ENCODE data around the gene TSHR.

Gene TSHR

DNA sequence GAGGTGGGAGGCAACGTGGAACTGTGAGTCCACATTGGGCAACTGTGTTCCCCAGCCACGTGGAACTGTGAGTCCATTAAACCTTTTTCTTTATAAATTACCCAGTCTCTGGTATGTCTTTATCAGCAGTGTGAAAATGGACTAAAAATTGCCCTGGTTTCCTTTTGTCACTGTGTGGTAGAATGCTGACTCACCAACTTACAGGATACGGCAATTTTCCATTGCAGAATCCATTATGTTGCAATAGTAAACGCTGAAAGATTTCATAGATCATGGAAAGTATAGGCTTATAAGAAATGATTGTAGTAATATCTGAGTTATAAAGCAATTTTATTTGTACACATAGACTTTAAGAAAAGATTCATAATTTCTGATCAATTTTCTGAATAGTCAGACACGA is 172.4 kb downstream of the TSHR start:
- in situ Hi-C loops (cut with HindIII; ENCODE audit: low sequenced_read_pairs): no loop called here

DNA sequence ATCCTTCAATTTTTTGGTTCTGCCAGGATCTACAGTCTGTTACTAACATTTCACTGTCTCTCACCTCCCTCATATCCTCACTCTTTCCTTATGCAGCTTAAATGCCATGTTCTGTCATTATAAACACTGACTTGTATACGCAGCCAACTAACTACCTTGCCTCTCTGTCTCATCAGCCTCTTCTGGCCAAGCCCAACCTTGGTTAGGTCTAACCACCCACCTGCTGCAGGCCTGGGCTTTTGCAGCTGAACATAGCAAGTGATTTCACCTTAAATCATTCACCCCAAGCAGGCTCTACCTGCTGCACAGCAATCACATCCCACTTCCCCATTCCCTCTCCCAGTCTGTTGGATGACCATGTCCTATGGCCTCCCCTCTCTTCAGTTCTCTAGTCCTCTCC is 173.8 kb downstream of the TSHR start:
- in situ Hi-C loops (cut with HindIII; ENCODE audit: low sequenced_read_pairs): no loop called here

DNA sequence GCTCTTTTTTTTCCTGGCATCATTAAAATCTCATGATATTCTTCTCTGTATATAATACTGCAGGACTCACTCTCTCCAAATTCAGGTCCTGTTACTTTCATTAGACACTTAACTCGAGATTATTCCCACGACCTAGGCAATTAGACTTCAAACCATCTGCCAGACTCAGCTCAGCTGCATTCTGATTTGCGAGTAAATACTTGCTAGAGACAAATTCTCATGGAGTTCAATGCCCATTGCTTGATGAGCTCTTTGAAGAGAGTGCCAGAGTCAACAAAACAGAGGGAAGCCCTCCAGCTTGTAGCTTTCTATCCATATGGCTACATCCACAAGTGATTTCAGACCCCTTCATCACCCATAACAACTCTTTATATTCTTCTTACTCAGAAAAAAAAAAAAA is 177.0 kb downstream of the TSHR start:
- in situ Hi-C loops (cut with HindIII; ENCODE audit: low sequenced_read_pairs): no loop called here

- in situ Hi-C loops (cut with HindIII; ENCODE audit: low sequenced_read_pairs): no loop called here
Observed at GRCh38 chr14:81133400-81133799, 178.0 kb downstream of the TSHR start.

- in situ Hi-C loops (cut with HindIII; ENCODE audit: low sequenced_read_pairs): no loop called here
Observed at GRCh38 chr14:81137316-81137715, 181.9 kb downstream of the TSHR start.

GRCh38 chr14:81138429-81138828 is 183.0 kb downstream of the TSHR start:
- in situ Hi-C loops (cut with HindIII; ENCODE audit: low sequenced_read_pairs): no loop called here

GRCh38 chr14:81141426-81141825 is 186.0 kb downstream of the TSHR start:
- in situ Hi-C loops (cut with HindIII; ENCODE audit: low sequenced_read_pairs): no loop called here

DNA sequence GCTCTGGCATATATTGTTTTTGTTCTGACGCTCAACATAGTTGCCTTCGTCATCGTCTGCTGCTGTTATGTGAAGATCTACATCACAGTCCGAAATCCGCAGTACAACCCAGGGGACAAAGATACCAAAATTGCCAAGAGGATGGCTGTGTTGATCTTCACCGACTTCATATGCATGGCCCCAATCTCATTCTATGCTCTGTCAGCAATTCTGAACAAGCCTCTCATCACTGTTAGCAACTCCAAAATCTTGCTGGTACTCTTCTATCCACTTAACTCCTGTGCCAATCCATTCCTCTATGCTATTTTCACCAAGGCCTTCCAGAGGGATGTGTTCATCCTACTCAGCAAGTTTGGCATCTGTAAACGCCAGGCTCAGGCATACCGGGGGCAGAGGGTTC is 188.4 kb downstream of the TSHR start:
- in situ Hi-C loops (cut with HindIII; ENCODE audit: low sequenced_read_pairs): no loop called here

GRCh38 chr14:81144824-81145603 is 189.6 kb downstream of the TSHR start:
- in situ Hi-C loops (cut with HindIII; ENCODE audit: low sequenced_read_pairs): no loop called here

DNA sequence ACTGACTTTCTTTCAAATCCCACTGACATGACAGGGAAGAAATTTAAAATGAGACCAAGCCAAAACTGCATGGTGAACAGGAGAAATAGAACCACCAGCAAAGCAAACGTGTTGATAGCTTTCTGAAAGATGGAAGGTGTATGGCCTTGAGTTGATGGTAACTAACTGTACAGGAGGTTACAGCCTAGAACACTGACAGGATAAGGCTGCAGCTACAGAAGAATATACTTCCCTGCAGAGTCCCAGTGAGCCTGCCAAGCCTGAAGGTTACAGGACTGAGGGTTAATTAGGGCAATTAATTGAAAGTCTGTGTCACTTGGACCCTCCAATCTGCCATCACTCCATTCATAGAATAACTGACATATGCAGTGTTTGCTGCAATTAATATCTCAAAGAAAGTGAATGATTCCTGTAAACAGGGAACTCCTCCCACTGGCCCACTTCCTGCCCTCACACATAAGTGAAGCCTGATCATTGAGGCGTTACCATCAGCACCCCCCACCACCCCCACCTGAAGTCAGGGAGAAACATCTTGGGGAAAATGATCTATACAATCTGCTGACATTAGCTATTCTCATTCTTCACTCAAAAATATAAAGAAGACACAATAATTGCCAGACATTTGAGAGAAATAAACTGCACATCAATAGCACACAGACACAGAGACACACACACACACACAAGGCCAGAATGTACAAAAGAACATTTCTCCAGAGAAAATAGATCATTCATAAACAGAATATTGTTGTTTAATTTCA is 191.9 kb downstream of the TSHR start:
- in situ Hi-C loops (cut with HindIII; ENCODE audit: low sequenced_read_pairs): no loop called here

DNA sequence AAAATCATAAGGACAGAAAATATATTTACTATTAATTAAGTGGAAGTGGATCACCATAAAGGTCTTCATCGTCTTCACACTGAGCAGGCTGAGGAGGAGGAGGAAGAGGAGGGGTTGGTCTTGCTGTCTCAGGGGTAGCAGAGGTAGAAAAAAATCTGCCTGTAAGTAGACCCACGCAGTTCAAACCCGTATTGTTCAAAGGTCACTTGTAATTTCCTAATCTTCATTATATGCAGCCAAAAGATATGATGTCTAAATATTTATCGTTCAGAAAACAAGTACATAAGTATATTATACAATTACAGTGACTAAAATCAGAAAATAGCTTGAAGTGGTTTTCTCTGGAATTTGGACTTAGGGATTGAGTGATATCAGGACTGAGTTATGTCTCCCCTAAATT is 193.2 kb downstream of the TSHR start:
- in situ Hi-C loops (cut with HindIII; ENCODE audit: low sequenced_read_pairs): no loop called here

DNA sequence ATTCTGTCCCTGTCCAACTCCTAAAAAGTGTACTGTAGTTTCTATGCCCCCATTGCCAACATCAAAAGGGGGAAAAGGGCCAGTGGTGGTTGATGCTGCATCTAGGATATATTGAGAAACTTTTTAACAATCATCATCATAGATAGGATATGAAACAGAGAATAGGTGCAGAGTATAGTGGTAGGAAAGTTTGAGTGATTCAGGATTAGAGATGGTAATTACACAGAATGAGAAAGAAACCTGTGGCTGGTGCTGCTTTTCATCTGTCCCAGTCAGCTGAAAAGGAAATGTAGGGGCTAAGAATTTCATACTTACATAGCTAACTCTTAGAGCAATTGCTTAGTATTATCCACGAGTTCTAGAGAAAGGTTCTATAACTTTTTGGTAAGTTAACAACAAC is 197.8 kb downstream of the TSHR start:
- in situ Hi-C loops (cut with HindIII; ENCODE audit: low sequenced_read_pairs): no loop called here

- in situ Hi-C loops (cut with HindIII; ENCODE audit: low sequenced_read_pairs): no loop called here
Observed at GRCh38 chr14:81157431-81157830, 202.0 kb downstream of the TSHR start.

- in situ Hi-C loops (cut with HindIII; ENCODE audit: low sequenced_read_pairs): no loop called here
Observed at GRCh38 chr14:81161088-81161487, 205.7 kb downstream of the TSHR start.

DNA sequence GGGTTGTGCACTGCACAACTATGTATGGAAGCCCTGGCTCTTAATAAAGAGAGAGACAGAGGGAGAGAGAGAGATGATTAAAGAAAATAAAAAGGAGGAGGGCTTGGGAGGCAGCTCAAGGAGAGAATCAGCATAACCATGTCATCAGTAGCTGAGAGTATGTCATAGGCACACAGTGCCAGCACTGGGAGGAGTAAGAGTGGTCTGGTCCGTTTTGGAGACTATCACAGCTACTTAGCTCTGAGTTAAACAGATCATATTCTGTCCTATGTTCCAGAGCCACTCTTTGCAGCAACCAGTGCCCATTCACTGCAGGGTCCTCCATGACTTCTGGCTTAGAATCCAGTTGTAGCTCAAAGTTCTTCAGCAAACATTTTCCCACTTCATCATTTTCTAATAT is 206.3 kb downstream of the TSHR start:
- in situ Hi-C loops (cut with HindIII; ENCODE audit: low sequenced_read_pairs): no loop called here

GRCh38 chr14:81162941-81163340 is 207.5 kb downstream of the TSHR start:
- in situ Hi-C loops (cut with HindIII; ENCODE audit: low sequenced_read_pairs): no loop called here

DNA sequence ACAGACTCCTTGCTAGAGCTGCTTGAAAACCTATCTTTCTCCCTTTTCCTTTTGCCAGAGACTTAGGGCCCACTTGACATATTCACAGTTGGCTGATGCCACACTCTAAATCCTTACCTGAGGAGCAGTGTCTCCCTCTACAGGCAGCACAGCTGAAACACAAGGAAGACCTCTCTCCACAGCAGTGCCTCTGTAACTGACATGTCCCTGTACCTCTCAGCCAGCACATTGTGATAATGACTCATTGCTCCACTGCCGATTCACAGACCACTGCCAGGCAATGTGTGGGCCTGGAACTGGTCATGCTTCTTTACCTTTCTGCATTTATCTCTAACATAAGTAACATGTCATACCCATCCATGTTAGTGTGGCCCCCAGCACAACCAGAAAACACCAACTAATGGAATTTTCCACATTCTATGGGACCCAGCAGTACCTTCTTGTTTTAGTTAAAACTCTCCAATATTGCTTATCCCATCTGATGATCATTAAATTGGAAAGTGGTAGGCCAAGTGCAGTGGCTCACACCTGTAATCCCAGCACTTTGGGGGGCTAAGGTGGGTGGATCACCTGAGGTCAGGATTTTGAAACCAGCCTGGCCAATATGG is 208.8 kb downstream of the TSHR start:
- in situ Hi-C loops (cut with HindIII; ENCODE audit: low sequenced_read_pairs): no loop called here

DNA sequence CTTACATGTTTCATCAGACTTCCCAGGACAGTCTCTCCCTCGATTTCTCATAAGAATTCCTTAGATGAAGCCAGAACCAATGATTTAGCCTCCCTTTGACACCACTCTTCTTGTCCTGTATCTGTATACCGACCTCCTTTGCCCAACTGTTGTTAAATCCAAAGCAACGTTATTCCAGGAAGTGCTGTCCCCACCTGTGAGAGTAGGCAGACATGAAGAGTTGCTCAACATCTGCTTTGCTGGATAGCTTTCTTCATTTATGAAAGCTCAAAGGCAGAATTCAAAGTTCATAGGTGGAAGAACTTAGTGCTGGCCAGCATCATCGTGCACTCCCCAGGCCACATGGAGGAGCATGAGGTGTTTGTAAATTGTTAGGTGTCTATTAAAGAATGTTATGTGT is 209.8 kb downstream of the TSHR start:
- in situ Hi-C loops (cut with HindIII; ENCODE audit: low sequenced_read_pairs): no loop called here

GRCh38 chr14:81166121-81166520 is 210.7 kb downstream of the TSHR start:
- in situ Hi-C loops (cut with HindIII; ENCODE audit: low sequenced_read_pairs): no loop called here

DNA sequence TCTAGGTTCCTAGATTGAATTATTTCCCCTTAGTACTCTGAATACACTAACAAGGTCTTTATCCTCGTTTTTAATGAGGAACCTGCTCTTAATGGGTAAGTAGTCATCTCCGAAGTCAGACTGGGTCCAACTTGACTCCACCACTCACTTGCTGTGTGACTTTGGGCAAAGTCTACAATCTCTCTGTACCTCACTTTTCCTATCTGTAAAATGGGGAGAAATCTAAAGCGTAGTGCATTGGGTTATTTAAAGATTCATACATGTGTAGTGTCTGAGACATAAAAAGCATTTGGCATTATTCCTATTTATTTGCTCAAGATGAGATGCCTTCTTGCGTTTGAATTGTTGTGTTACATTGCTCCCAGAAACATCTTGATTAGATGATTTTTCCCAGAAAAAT is 213.8 kb downstream of the TSHR start:
- in situ Hi-C loops (cut with HindIII; ENCODE audit: low sequenced_read_pairs): no loop called here

GRCh38 chr14:81169711-81170103 is 214.3 kb downstream of the TSHR start:
- in situ Hi-C loops (cut with HindIII; ENCODE audit: low sequenced_read_pairs): no loop called here
